ENCODE data around the gene GNAT1. TPM values are rescaled to one million over a fixed set of nuclear protein-coding genes. Genes with fewer than 3 reads are reported as not detected.
A peak's percentile ranks its signal among the peaks of the same experiment; 100 is the strongest.

GNAT1 gene
- total and polyA plus RNA-seq, 2 of the 13 experiments (the other 11 are each of a cell fraction or from before 2014, with no cell fraction given): 0.15 TPM; not detected in 1

DNA sequence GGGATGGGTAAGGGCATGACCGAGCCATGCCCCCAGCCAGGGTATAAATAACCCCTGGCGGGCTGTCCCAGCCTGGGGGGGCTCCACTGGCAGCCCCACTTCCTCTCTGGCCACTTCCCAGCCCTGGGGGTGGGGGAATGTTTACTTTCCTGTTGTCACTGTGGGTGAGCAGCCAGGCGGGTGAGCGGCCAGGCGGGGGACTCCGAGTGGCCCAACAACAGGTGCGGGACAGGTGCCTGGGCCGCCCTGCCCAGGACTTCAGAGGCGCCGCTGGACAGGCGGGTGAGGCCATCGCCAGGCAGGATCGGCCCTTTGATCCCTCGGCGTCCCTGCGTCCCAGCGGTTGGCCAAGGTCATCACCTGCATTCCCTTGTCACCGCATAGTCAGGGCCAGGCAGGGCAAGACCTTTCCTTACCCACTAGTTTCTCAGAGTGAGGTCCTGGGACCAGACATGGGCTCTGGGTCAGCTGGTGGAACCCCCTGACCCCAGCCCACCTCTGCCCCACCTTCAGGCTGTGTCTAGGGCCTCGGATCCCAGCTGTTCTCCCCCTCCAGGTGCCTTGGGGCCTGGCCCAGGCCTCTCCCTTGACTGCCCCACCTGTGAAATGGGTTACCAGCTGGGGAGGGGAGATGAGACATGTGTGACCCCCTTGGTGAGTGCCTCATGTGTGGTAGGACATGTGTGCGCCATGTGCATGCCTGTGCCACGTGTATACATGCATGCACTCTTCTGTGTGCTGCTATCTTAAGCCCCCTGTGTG, 19.7 kb upstream of the GNAT1 start (continued):
- no peak; the same call in 1 of the 2 replicates for TF ChIP-seq ZSCAN22 (CRISPR knock-in tag; IDR thresholded peaks at IDR 0.05)
- no peak for TF ChIP-seq POLR2AphosphoS2 (IDR thresholded peaks at IDR 0.05; ENCODE audit: low read depth, low read length)
- TF ChIP-seq, protein P1, sequence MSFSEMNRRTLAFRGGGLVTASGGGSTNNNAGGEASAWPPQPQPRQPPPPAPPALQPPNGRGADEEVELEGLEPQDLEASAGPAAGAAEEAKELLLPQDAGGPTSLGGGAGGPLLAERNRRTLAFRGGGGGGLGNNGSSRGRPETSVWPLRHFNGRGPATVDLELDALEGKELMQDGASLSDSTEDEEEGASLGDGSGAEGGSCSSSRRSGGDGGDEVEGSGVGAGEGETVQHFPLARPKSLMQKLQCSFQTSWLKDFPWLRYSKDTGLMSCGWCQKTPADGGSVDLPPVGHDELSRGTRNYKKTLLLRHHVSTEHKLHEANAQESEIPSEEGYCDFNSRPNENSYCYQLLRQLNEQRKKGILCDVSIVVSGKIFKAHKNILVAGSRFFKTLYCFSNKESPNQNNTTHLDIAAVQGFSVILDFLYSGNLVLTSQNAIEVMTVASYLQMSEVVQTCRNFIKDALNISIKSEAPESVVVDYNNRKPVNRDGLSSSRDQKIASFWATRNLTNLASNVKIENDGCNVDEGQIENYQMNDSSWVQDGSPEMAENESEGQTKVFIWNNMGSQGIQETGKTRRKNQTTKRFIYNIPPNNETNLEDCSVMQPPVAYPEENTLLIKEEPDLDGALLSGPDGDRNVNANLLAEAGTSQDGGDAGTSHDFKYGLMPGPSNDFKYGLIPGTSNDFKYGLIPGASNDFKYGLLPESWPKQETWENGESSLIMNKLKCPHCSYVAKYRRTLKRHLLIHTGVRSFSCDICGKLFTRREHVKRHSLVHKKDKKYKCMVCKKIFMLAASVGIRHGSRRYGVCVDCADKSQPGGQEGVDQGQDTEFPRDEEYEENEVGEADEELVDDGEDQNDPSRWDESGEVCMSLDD (CRISPR knock-in tag; IDR thresholded peaks at IDR 0.05; ENCODE audit: borderline replicate concordance): peak; percentile 88; the same call in 1 of the 2 replicates
- TF ChIP-seq TAF1 (CRISPR knock-in tag; IDR thresholded peaks at IDR 0.05): peak; percentile 52; the same call in 1 of the 2 replicates
- TF ChIP-seq RAD51 (IDR thresholded peaks at IDR 0.05; ENCODE audit: borderline replicate concordance): no peak
- TF ChIP-seq, protein P2, sequence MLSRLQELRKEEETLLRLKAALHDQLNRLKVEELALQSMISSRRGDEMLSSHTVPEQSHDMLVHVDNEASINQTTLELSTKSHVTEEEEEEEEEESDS (CRISPR knock-in tag; IDR thresholded peaks at IDR 0.05; ENCODE audit: borderline replicate concordance): no peak
- TF ChIP-seq ARNT2 (CRISPR knock-in tag; IDR thresholded peaks at IDR 0.05; ENCODE audit: low read depth): peak; percentile 92
- TF ChIP-seq ZBTB7A (CRISPR knock-in tag; IDR thresholded peaks at IDR 0.05): peak; percentile 97
- no peak for TF ChIP-seq ZNF883 (CRISPR knock-in tag; IDR thresholded peaks at IDR 0.05; ENCODE audit: not compliant biosample characterization)
- TF ChIP-seq, protein P3, sequence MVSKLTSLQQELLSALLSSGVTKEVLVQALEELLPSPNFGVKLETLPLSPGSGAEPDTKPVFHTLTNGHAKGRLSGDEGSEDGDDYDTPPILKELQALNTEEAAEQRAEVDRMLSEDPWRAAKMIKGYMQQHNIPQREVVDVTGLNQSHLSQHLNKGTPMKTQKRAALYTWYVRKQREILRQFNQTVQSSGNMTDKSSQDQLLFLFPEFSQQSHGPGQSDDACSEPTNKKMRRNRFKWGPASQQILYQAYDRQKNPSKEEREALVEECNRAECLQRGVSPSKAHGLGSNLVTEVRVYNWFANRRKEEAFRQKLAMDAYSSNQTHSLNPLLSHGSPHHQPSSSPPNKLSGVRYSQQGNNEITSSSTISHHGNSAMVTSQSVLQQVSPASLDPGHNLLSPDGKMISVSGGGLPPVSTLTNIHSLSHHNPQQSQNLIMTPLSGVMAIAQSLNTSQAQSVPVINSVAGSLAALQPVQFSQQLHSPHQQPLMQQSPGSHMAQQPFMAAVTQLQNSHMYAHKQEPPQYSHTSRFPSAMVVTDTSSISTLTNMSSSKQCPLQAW (CRISPR knock-in tag; IDR thresholded peaks at IDR 0.05): peak; percentile 99
- TF ChIP-seq JUNB (CRISPR knock-in tag; IDR thresholded peaks at IDR 0.05; ENCODE audit: borderline replicate concordance): no peak
- TF ChIP-seq KDM5B (CRISPR knock-in tag; IDR thresholded peaks at IDR 0.05; ENCODE audit: borderline replicate concordance): peak; percentile 75; the same call in 1 of the 2 replicates
- no peak for TF ChIP-seq NONO (IDR thresholded peaks at IDR 0.05)
- peak; percentile 90 for TF ChIP-seq NONO (CRISPR knock-in tag; conservative IDR thresholded peaks at IDR 0.05)
- TF ChIP-seq, protein P4, sequence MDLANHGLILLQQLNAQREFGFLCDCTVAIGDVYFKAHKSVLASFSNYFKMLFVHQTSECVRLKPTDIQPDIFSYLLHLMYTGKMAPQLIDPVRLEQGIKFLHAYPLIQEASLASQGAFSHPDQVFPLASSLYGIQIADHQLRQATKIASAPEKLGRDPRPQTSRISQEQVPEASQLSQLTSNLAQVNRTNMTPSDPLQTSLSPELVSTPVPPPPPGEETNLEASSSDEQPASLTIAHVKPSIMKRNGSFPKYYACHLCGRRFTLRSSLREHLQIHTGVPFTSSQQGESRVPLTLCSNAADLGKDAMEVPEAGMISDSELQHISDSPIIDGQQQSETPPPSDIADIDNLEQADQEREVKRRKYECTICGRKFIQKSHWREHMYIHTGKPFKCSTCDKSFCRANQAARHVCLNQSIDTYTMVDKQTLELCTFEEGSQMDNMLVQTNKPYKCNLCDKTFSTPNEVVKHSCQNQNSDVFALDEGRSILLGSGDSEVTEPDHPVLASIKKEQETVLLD (CRISPR knock-in tag; IDR thresholded peaks at IDR 0.05; ENCODE audit: low read depth): no peak
- TF ChIP-seq RFX1 (IDR thresholded peaks at IDR 0.05): no peak
- TF ChIP-seq RNF2 (conservative IDR thresholded peaks at IDR 0.05; ENCODE audit: low read depth): no peak
- TF ChIP-seq ZNF3 (CRISPR knock-in tag; IDR thresholded peaks at IDR 0.05): no peak
- TF ChIP-seq, protein P5, sequence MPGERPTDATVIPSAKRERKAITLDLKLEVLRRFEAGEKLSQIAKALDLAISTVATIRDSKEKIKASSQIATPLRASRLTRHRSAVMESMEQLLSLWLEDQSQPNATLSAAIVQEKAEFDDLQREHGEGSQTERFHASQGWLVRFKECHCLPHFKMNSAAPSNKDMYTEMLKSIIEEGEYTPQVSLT (CRISPR knock-in tag; IDR thresholded peaks at IDR 0.05; ENCODE audit: borderline replicate concordance, low read depth): no peak
- no peak for TF ChIP-seq GTF2F1 (IDR thresholded peaks at IDR 0.05; ENCODE audit: low read length)
- TF ChIP-seq FOXA3 (CRISPR knock-in tag; IDR thresholded peaks at IDR 0.05): peak; percentile 95
- TF ChIP-seq, protein P6, sequence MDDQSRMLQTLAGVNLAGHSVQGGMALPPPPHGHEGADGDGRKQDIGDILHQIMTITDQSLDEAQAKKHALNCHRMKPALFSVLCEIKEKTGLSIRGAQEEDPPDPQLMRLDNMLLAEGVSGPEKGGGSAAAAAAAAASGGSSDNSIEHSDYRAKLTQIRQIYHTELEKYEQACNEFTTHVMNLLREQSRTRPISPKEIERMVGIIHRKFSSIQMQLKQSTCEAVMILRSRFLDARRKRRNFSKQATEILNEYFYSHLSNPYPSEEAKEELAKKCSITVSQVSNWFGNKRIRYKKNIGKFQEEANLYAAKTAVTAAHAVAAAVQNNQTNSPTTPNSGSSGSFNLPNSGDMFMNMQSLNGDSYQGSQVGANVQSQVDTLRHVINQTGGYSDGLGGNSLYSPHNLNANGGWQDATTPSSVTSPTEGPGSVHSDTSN (CRISPR knock-in tag; IDR thresholded peaks at IDR 0.05; ENCODE audit: borderline replicate concordance): no peak
- no peak for TF ChIP-seq ZKSCAN5 (CRISPR knock-in tag; IDR thresholded peaks at IDR 0.05)

Data from HepG2 (cell line).